GM18867 (cell line): ENCODE results near the gene SYT2.
"Not testable (repeated sequence)": the region's sequence is repeated elsewhere in the genome, so short reads cannot be mapped to it uniquely, and the experiment has no call there.

Experiments
- ATAC-seq: cut with Tn5 transposase; IDR thresholded peaks from one replicate; pipeline ENCODE4 v1.9.1; 2021; ENCODE audit warnings: mild to moderate bottlenecking, moderate library complexity; ENCODE audit not compliant: unreplicated experiment

The SYT2 gene

GRCh38 chr1:202710070-202711045, at the start of gene SYT2:
TSS of gene SYT2 (minus strand) at chr1:202710454. CDS start at chr1:202605772, 104,682 bp downstream.
- no peak for ATAC-seq

GRCh38 chr1:202756391-202756790, 46.1 kb upstream of the SYT2 start:
- ATAC-seq = no peak

GRCh38 chr1:202754293-202754692, 44.0 kb upstream of the SYT2 start:
- ATAC-seq = no peak

GRCh38 chr1:202752774-202753173, 42.5 kb upstream of the SYT2 start:
- no peak for ATAC-seq

GRCh38 chr1:202750761-202751160, 40.5 kb upstream of the SYT2 start:
- no peak for ATAC-seq

- ATAC-seq = no peak
These were observed 39.8 kb upstream of the SYT2 start for GRCh38 chr1:202750024-202750423.

GRCh38 chr1:202745323-202745888, 35.2 kb upstream of the SYT2 start:
- ATAC-seq = no peak

GRCh38 chr1:202744770-202745169, 34.5 kb upstream of the SYT2 start:
- ATAC-seq = not testable (repeated sequence)

GRCh38 chr1:202742496-202742895, 32.2 kb upstream of the SYT2 start:
- ATAC-seq = no peak

- no peak for ATAC-seq
These were observed 23.0 kb upstream of the SYT2 start for GRCh38 chr1:202733251-202733650.

- ATAC-seq = no peak
These were observed 18.7 kb upstream of the SYT2 start for GRCh38 chr1:202728951-202729350.

GRCh38 chr1:202725526-202725925, 15.3 kb upstream of the SYT2 start:
- no peak for ATAC-seq

- no peak for ATAC-seq
These were observed 13.5 kb upstream of the SYT2 start for GRCh38 chr1:202723708-202724107.

- ATAC-seq = not testable (repeated sequence)
These were observed 12.8 kb upstream of the SYT2 start for GRCh38 chr1:202723046-202723445.

- no peak for ATAC-seq
These were observed 6.4 kb upstream of the SYT2 start for GRCh38 chr1:202716654-202717053.

GRCh38 chr1:202714202-202714601, 3.9 kb upstream of the SYT2 start:
- ATAC-seq = not testable (repeated sequence)

GRCh38 chr1:202713110-202713509, 2.9 kb upstream of the SYT2 start:
- ATAC-seq = no peak

- no peak for ATAC-seq
These were observed 1.8 kb upstream of the SYT2 start for GRCh38 chr1:202711949-202712635.

GRCh38 chr1:202709276-202710041, 795 bp downstream of the SYT2 start:
- ATAC-seq = no peak

GRCh38 chr1:202708456-202709275, 1.6 kb downstream of the SYT2 start:
- ATAC-seq = no peak
